GM12892 (cell line): ENCODE data around the gene NACA.

Source experiments
- POLR2A ChIP-seq: IDR thresholded peaks from 2 replicates; pipeline ENCODE4 v1.6.1; 2011; ENCODE audit warnings: low read depth, low read length, control low read depth
- POLR2AphosphoS5 ChIP-seq: IDR thresholded peaks from 2 replicates; pipeline ENCODE4 v1.6.1; 2011; ENCODE audit warnings: low read depth, low read length, control low read depth
- TAF1 ChIP-seq: IDR thresholded peaks from 2 replicates; pipeline ENCODE4 v1.6.1; 2011; ENCODE audit warnings: low read depth, mild to moderate bottlenecking, control low read depth, low read length, borderline replicate concordance

GRCh38 chr12:56718636-56719035 lies 6.5 kb downstream of the NACA start:
- TF ChIP-seq POLR2A (no peak), TAF1 (no peak), POLR2AphosphoS5 (no peak; the same call in 1 of the 2 replicates)
